Nephron (organoid): ENCODE data around the gene OTOP3.

Experiments used
- H3K27ac Mint-ChIP-seq, 3 experiments: 2 replicates each; pipeline ENCODE4 v1.8.0; 2020; ENCODE audit warnings: mixed read lengths in 3 of 3, mild to moderate bottlenecking in 2 of 3, moderate library complexity in 1 of 3
- H3K27me3 Mint-ChIP-seq: 2 replicates; pipeline ENCODE4 v1.8.0; 2021; ENCODE audit warnings: low read depth, mild to moderate bottlenecking, moderate library complexity, mixed read lengths
- H3K36me3 Mint-ChIP-seq: 2 replicates; pipeline ENCODE4 v1.8.0; 2020; ENCODE audit warnings: low read depth, mixed read lengths
- H3K4me1 Mint-ChIP-seq: 2 replicates; pipeline ENCODE4 v1.8.0; 2020; ENCODE audit warnings: mixed read lengths
- H3K4me3 Mint-ChIP-seq, 3 experiments: 2 replicates each; pipeline ENCODE4 v1.8.0; 2020; ENCODE audit warnings: mild to moderate bottlenecking in 3 of 3, mixed read lengths in 3 of 3, moderate library complexity in 2 of 3
- H3K9me3 Mint-ChIP-seq: 2 replicates; pipeline ENCODE4 v1.8.0; 2020; ENCODE audit warnings: mixed read lengths
- TF ChIP-seq, protein P1 (sequence below), 3 experiments: fragments of 200-600 bp; sonication (generic); IDR thresholded peaks; one replicate each; pipeline ENCODE4 v1.5.0; 2021; ENCODE audit warnings: antibody characterized with exemption in 3 of 3; ENCODE audit not compliant: unreplicated experiment in 3 of 3

The OTOP3 gene

DNA sequence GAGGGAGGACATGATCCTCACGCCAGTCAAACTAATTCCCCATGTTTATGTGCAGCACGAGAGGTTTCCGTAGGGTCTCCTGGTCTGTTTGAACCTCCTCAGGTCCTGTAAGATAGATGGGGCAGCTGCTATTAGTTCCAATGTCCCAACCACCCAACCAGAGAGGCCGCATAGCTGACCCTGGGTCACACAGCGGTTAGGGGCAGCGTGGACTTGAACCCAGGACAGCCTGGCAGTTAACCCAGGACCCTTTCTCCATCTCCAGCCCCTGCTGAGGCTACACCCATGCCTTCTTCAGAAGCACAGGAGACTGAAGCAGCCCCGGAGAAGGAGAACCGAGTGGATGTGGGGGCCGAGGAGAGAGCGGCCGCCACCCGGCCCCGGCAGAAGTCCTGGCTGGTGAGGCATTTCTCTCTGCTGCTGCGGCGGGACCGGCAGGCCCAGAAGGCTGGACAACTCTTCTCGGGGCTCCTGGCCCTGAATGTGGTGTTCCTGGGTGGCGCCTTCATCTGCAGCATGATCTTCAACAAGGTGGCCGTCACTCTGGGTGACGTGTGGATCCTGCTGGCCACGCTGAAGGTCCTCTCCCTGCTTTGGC, 5.5 kb downstream of the OTOP3 start:
- H3K36me3 Mint-ChIP-seq = no peaks in the 10 kb centered on the region
- TF ChIP-seq, protein P1, sequence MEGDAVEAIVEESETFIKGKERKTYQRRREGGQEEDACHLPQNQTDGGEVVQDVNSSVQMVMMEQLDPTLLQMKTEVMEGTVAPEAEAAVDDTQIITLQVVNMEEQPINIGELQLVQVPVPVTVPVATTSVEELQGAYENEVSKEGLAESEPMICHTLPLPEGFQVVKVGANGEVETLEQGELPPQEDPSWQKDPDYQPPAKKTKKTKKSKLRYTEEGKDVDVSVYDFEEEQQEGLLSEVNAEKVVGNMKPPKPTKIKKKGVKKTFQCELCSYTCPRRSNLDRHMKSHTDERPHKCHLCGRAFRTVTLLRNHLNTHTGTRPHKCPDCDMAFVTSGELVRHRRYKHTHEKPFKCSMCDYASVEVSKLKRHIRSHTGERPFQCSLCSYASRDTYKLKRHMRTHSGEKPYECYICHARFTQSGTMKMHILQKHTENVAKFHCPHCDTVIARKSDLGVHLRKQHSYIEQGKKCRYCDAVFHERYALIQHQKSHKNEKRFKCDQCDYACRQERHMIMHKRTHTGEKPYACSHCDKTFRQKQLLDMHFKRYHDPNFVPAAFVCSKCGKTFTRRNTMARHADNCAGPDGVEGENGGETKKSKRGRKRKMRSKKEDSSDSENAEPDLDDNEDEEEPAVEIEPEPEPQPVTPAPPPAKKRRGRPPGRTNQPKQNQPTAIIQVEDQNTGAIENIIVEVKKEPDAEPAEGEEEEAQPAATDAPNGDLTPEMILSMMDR (IDR thresholded peaks at IDR 0.05; ENCODE audit: unreplicated experiment in 3 of 3) = no peak
- H3K27me3 Mint-ChIP-seq = peaks cover 96% of the 10 kb centered on the region
- no peak overlapping the region for H3K4me3 Mint-ChIP-seq
- no peaks in the 10 kb centered on the region for H3K4me1 Mint-ChIP-seq
- no peak overlapping the region for H3K27ac Mint-ChIP-seq
- H3K9me3 Mint-ChIP-seq = no peaks in the 10 kb centered on the region

GRCh38 chr17:74943808-74944522, 8.3 kb downstream of the OTOP3 start:
- no peaks in the 10 kb centered on the region for H3K9me3 Mint-ChIP-seq
- no peak overlapping the region for H3K27ac Mint-ChIP-seq
- H3K36me3 Mint-ChIP-seq = no peaks in the 10 kb centered on the region
- H3K4me3 Mint-ChIP-seq = no peak overlapping the region
- no peaks in the 10 kb centered on the region for H3K4me1 Mint-ChIP-seq
- peaks cover 80% of the 10 kb centered on the region for H3K27me3 Mint-ChIP-seq
- TF ChIP-seq, protein P1 (IDR thresholded peaks at IDR 0.05; ENCODE audit: unreplicated experiment in 3 of 3) = no peak

DNA sequence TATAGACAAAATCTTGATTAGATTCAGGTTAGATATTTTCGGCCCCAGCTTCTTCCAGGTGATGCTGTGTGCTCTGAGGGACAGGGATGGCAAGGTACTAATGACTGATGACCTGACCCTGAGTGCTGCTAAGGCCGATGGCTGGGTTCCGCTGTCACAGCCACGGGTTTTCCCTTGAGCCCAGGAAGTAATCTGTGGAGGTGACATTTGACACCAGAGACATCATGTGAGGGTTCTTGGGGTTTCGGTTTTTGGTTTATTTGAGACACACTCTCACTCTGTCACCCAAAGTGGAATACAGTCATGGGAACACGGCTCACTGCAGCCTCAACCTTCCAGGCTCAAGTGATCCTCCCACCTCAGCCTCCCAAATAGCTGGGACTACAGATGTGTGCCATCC, 9.8 kb downstream of the OTOP3 start:
- TF ChIP-seq, protein P1 (IDR thresholded peaks at IDR 0.05; ENCODE audit: unreplicated experiment in 3 of 3) = no peak
- Mint-ChIP-seq H3K27ac (no peak overlapping the region), H3K36me3 (no peaks in the 10 kb centered on the region), H3K27me3 (peaks cover 75% of the 10 kb centered on the region), H3K4me1 (no peaks in the 10 kb centered on the region), H3K4me3 (no peak overlapping the region), H3K9me3 (no peaks in the 10 kb centered on the region)

- Mint-ChIP-seq H3K4me1 (no peaks in the 10 kb centered on the region), H3K36me3 (no peaks in the 10 kb centered on the region), H3K9me3 (no peaks in the 10 kb centered on the region), H3K4me3 (no peak overlapping the region), H3K27ac (no peak overlapping the region), H3K27me3 (peaks cover 74% of the 10 kb centered on the region)
- TF ChIP-seq, protein P1 (IDR thresholded peaks at IDR 0.05; ENCODE audit: unreplicated experiment in 3 of 3) = no peak
These were observed 10.9 kb downstream of the OTOP3 start for GRCh38 chr17:74946641-74947040.

DNA sequence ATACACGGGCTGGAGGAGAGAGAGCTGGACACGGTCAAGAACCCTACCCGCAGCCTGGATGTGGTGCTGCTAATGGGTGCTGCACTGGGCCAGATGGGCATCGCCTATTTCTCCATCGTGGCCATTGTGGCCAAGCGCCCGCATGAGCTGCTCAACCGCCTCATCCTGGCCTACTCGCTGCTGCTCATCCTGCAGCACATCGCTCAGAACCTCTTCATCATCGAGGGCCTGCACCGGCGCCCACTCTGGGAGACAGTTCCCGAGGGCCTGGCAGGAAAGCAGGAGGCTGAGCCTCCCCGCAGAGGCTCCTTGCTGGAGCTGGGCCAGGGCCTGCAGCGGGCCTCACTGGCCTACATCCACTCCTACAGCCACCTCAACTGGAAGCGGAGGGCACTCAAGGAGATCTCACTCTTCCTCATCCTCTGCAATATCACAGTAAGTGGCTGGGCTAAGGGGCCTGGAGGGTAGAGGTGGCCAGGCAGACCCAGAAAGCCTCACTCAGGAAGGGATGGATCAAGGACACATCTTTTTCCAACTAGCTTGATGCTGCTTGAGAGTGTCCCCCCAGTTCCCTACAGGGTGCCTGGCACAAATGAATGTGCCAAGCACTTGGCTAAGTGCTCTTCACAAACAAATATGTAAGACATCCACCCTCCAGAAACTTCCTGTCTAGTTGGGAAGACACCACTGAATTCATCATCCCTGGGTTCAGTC, 11.5 kb downstream of the OTOP3 start:
- peaks cover 72% of the 10 kb centered on the region for H3K27me3 Mint-ChIP-seq
- H3K4me3 Mint-ChIP-seq = no peak overlapping the region
- H3K27ac Mint-ChIP-seq = no peak overlapping the region

More for the DNA sequence above, 11.5 kb downstream of the OTOP3 start:
- no peaks in the 10 kb centered on the region for H3K36me3 Mint-ChIP-seq
- H3K4me1 Mint-ChIP-seq = no peaks in the 10 kb centered on the region
- TF ChIP-seq, protein P1 (IDR thresholded peaks at IDR 0.05; ENCODE audit: unreplicated experiment in 3 of 3) = no peak
- H3K9me3 Mint-ChIP-seq = no peaks in the 10 kb centered on the region
